ENCODE measurements around the gene EIF2S3B. TPM values are rescaled to one million over a fixed set of nuclear protein-coding genes. Genes with fewer than 3 reads are reported as not detected.

EIF2S3B gene
- total RNA-seq (1 to 10 TPM in 3 of 7 donors, under 1 TPM in 4; 0.79 to 1.8 (median 0.95) TPM), polyA plus RNA-seq (under 1 TPM; 0.33 to 0.96 (median 0.39) TPM)
- long read RNA-seq, donor 1, result 0 reads
- long read RNA-seq, donor 2, partial matches to known transcripts, result 0 of 2 reads
- long read RNA-seq, donor 2, other reads (novel, unspliced or antisense), result 0 of 2 reads

- Histone ChIP-seq H3K27ac (no peak within 1 kb of the TSS), H3K9me3 (no peaks in the 10 kb centered on the region), H3K4me3 (no peak within 1 kb of the TSS), H3K36me3 (no peaks in the 10 kb centered on the region), H3K4me1 (no peaks in the 10 kb centered on the region), H3K27me3 (replicated peaks in 1 of 7) (no peaks in the 10 kb centered on the region)
- TF ChIP-seq CTCF (IDR thresholded peaks at IDR 0.05 in 8 of 11, conservative IDR thresholded peaks at IDR 0.05 in 3 of 11) (no peak), POLR2AphosphoS5 (IDR thresholded peaks at IDR 0.05) (no peak), POLR2A (IDR thresholded peaks at IDR 0.05) (no peak)
- 94 to 97% (median 96%) methylated on average over 21 to 22 of the region's 22 CpGs for WGBS, 5 donors
- DNase-seq, result peak; percentile 72
- intact Hi-C loops (cut with DNase I; ENCODE audit: low total_unique reads), result no loop called here
Measured at GRCh38 chr12:10505620-10506019, at the start of gene EIF2S3B. Gene EIF2S3B (plus strand): TSS chr12:10505890. CDS start chr12:10505903, 13 bp downstream.

GRCh38 chr12:10456856-10457255 is 48.8 kb upstream of the EIF2S3B start:
- no peak for TF ChIP-seq POLR2A (IDR thresholded peaks at IDR 0.05)
- no peaks in the 10 kb centered on the region for H3K36me3 ChIP-seq
- H3K4me1 ChIP-seq, result no peaks in the 10 kb centered on the region
- WGBS, 5 donors, result 88 to 99% (median 97%) methylated on average over 2 of the region's 2 CpGs
- no peak for DNase-seq
- H3K9me3 ChIP-seq, result peaks cover 6 to 55% (median 39%) of the 10 kb centered on the region in 8 donors
- H3K4me3 ChIP-seq, result no peak overlapping the region
- no peak overlapping the region for H3K27ac ChIP-seq
- intact Hi-C loops (cut with DNase I; ENCODE audit: low total_unique reads), result no loop called here
- no peaks in the 10 kb centered on the region for H3K27me3 ChIP-seq (replicated peaks in 1 of 7)

GRCh38 chr12:10457760-10458159 is 47.9 kb upstream of the EIF2S3B start:
- no peaks in the 10 kb centered on the region for H3K4me1 ChIP-seq
- peaks cover 6 to 55% (median 39%) of the 10 kb centered on the region in 8 donors for H3K9me3 ChIP-seq
- DNase-seq, result peak; percentile 32
- no peaks in the 10 kb centered on the region for H3K36me3 ChIP-seq
- no peak overlapping the region for H3K27ac ChIP-seq
- WGBS, 5 donors, result 91 to 99% (median 94%) methylated on average over 3 of the region's 3 CpGs
- H3K27me3 ChIP-seq (replicated peaks in 1 of 7), result no peaks in the 10 kb centered on the region
- intact Hi-C loops (cut with DNase I; ENCODE audit: low total_unique reads), result no loop called here
- TF ChIP-seq CTCF (IDR thresholded peaks at IDR 0.05 in 8 of 11, conservative IDR thresholded peaks at IDR 0.05 in 3 of 11), result no peak
- no peak for TF ChIP-seq POLR2A (IDR thresholded peaks at IDR 0.05)
- H3K4me3 ChIP-seq, result no peak overlapping the region

GRCh38 chr12:10466311-10466710 is 39.4 kb upstream of the EIF2S3B start:
- H3K4me3 ChIP-seq, result no peak overlapping the region
- peaks cover 0 to 3% (median 0%) of the 10 kb centered on the region in 8 donors for H3K9me3 ChIP-seq
- TF ChIP-seq POLR2AphosphoS5 (IDR thresholded peaks at IDR 0.05), result no peak
- no peak for TF ChIP-seq POLR2A (IDR thresholded peaks at IDR 0.05)
- TF ChIP-seq CTCF (IDR thresholded peaks at IDR 0.05 in 8 of 11, conservative IDR thresholded peaks at IDR 0.05 in 3 of 11), result no peak
- no peaks in the 10 kb centered on the region for H3K36me3 ChIP-seq
- peaks cover 0 to 5% (median 0%) of the 10 kb centered on the region in 7 donors for H3K27me3 ChIP-seq (replicated peaks in 1 of 7)
- H3K27ac ChIP-seq, result no peak overlapping the region
- peak; percentile 31 for DNase-seq
- H3K4me1 ChIP-seq, result no peaks in the 10 kb centered on the region
- 73 to 94% (median 92%) methylated on average over 2 to 4 of the region's 4 CpGs for WGBS, 5 donors
- intact Hi-C loops (cut with DNase I; ENCODE audit: low total_unique reads), result no loop called here

Measured in spleen (tissue), 13 donors.